ENCODE results near the gene FDXR.

Gene FDXR

DNA sequence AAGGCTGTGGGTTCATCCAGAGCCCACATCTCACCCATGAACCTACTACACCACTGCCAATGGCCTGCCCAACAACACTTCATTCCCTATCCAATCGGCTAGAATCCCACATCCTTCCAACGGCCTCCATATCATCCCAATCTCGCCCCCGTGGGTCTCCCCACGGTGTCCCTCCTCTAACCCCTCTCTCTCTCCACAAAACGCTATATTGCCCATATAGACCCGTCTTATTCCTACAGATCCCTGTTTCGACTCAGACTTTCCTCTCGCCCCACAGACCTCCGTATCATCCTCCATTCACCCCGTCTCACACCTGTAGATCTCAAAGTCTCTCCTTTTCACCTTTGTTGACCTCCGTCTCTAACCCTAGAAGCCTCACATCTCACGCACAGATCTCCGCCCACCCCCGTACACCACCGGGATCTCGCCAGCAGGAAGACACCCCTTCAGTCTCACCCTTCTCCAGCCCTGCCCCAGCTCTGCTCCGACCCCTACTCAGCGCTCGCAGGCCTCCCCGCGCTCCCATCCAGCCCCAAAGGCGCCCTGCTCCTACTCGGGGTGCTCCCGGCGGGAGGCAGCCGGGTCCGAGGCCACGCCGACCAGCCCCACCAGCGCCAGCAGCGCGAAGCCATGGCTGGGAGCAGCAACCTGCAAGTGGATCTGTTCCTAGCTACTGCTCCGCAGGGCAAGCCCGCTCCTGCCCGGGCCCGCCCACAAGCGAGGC is at the start of gene FDXR:
FDXR (minus strand) TSS at position 682 of the 724 bp plus-strand sequence; CDS start at position 632, 50 bp downstream.
- peak within 1 kb of the TSS; percentile 89 for H3K4me3 ChIP-seq (ENCODE audit: low read depth, low read length)
- DNase-seq (ENCODE audit: low read depth): no peak
- TF ChIP-seq, protein P1, sequence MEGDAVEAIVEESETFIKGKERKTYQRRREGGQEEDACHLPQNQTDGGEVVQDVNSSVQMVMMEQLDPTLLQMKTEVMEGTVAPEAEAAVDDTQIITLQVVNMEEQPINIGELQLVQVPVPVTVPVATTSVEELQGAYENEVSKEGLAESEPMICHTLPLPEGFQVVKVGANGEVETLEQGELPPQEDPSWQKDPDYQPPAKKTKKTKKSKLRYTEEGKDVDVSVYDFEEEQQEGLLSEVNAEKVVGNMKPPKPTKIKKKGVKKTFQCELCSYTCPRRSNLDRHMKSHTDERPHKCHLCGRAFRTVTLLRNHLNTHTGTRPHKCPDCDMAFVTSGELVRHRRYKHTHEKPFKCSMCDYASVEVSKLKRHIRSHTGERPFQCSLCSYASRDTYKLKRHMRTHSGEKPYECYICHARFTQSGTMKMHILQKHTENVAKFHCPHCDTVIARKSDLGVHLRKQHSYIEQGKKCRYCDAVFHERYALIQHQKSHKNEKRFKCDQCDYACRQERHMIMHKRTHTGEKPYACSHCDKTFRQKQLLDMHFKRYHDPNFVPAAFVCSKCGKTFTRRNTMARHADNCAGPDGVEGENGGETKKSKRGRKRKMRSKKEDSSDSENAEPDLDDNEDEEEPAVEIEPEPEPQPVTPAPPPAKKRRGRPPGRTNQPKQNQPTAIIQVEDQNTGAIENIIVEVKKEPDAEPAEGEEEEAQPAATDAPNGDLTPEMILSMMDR (IDR thresholded peaks at IDR 0.05; ENCODE audit: low read depth, low read length): no peak
- TF ChIP-seq POLR2A (IDR thresholded peaks at IDR 0.05; ENCODE audit: extremely low read depth, insufficient read length): peak; percentile 46

- DNase-seq (ENCODE audit: low read depth): no peak
- TF ChIP-seq, protein P1 (IDR thresholded peaks at IDR 0.05; ENCODE audit: low read depth, low read length): no peak
- TF ChIP-seq MAX (IDR thresholded peaks at IDR 0.05; ENCODE audit: low read depth, low read length) (no peak), MYC (IDR thresholded peaks at IDR 0.05; ENCODE audit: low read depth, low read length) (no peak), POLR2A (IDR thresholded peaks at IDR 0.05; ENCODE audit: extremely low read depth, insufficient read length) (no peak)
- H3K4me3 ChIP-seq (ENCODE audit: low read depth, low read length): no peak overlapping the region
Measured at GRCh38 chr17:74922172-74922571, 49.4 kb upstream of the FDXR start.

DNA sequence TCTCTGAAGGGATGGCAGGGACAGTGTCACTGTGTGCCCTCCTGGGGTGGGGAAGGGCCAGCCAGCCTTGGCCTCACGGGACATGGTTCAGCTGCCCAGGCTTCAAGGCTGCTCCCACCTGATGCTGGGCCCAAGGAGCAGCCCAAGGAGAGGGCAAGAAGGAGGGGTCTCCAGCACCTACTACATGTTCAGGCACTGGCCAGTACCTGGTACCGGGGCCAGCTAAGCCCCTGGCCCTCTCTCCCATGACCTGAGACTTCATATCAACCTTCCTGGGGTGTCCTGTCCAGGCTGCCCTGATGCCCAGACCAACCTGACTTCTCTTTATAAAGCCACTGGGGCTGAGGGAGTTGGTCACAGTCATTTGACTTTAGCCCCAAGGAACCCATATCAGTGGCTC is 49.0 kb upstream of the FDXR start:
- H3K4me3 ChIP-seq (ENCODE audit: low read depth, low read length): no peak overlapping the region
- no peak for DNase-seq (ENCODE audit: low read depth)
- TF ChIP-seq MYC (IDR thresholded peaks at IDR 0.05; ENCODE audit: low read depth, low read length) (no peak), MAX (IDR thresholded peaks at IDR 0.05; ENCODE audit: low read depth, low read length) (no peak), POLR2A (IDR thresholded peaks at IDR 0.05; ENCODE audit: extremely low read depth, insufficient read length) (no peak)
- TF ChIP-seq, protein P1 (IDR thresholded peaks at IDR 0.05; ENCODE audit: low read depth, low read length): no peak

DNA sequence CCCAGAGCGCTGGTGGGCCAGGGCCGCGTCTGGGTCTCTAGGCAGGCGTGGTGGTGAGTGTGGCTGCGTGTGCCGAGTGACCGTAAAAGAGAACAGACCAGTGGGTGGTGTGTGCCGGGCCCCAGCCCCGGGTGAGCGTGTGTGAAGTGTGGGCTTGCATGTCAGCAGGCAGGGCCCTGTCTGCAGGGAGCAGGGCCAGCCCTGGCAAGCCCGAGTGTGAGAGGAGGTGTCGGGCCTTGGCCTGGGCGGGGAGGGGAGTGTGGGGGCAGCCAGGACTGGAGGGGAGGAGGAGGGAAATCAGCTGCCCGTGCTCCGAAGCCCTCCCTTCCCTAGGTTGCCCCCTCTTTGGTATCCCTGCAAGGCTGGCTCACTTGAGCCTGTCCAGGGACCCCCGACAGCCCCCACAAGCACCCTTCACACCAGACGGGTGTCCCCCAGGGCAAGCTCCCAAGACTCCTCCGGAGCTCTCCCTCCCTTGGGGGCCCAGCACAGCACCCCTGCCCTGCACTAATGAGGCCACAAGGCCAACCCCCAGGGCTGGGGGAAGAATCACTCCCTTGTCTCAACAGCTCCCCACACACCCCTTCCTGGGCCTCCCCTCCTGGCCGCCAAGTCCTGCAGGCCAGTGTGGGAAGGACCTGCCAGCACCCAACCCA is 48.4 kb upstream of the FDXR start:
- H3K4me3 ChIP-seq (ENCODE audit: low read depth, low read length): no peak overlapping the region
- no peak for TF ChIP-seq POLR2A (IDR thresholded peaks at IDR 0.05; ENCODE audit: extremely low read depth, insufficient read length)
- no peak for TF ChIP-seq MAX (IDR thresholded peaks at IDR 0.05; ENCODE audit: low read depth, low read length)
- TF ChIP-seq MYC (IDR thresholded peaks at IDR 0.05; ENCODE audit: low read depth, low read length): no peak
- TF ChIP-seq, protein P1 (IDR thresholded peaks at IDR 0.05; ENCODE audit: low read depth, low read length): no peak
- no peak for DNase-seq (ENCODE audit: low read depth)

- TF ChIP-seq POLR2A (IDR thresholded peaks at IDR 0.05; ENCODE audit: extremely low read depth, insufficient read length): no peak
- TF ChIP-seq, protein P1 (IDR thresholded peaks at IDR 0.05; ENCODE audit: low read depth, low read length): no peak
- no peak for TF ChIP-seq MYC (IDR thresholded peaks at IDR 0.05; ENCODE audit: low read depth, low read length)
- TF ChIP-seq MAX (IDR thresholded peaks at IDR 0.05; ENCODE audit: low read depth, low read length): no peak
- H3K4me3 ChIP-seq (ENCODE audit: low read depth, low read length): no peak overlapping the region
- DNase-seq (ENCODE audit: low read depth): no peak
Measured at GRCh38 chr17:74920642-74921025, 47.8 kb upstream of the FDXR start.

Measured in NB4 (cell line).